Activated naive CD4-positive, alpha-beta T cell treated with anti-CD3 and anti-CD28 coated beads, Interleukin-2, amount 50 U/mL, for 24 hours (primary cell): ENCODE results near the gene SPATA22.
"Not testable (repeated sequence)": the region's sequence is repeated elsewhere in the genome, so short reads cannot be mapped to it uniquely, and the experiment has no call there.

Experiments
- H3K27ac Mint-ChIP-seq: one replicate; pipeline ENCODE4 v1.8.0; 2021; ENCODE audit warnings: mild to moderate bottlenecking, mixed read lengths
- H3K27me3 Mint-ChIP-seq: one replicate; pipeline ENCODE4 v1.8.0; 2021; ENCODE audit warnings: mixed read lengths
- H3K36me3 Mint-ChIP-seq: one replicate; pipeline ENCODE4 v1.8.0; 2021; ENCODE audit warnings: mixed read lengths
- H3K4me1 Mint-ChIP-seq: one replicate; pipeline ENCODE4 v1.8.0; 2021; ENCODE audit warnings: mixed read lengths
- H3K4me3 Mint-ChIP-seq: one replicate; pipeline ENCODE4 v1.8.0; 2021; ENCODE audit warnings: mild to moderate bottlenecking, mixed read lengths
- H3K9me3 Mint-ChIP-seq: one replicate; pipeline ENCODE4 v1.8.0; 2021; ENCODE audit warnings: mixed read lengths

SPATA22 gene

GRCh38 chr17:3485481-3486068, 14.0 kb upstream of the SPATA22 start:
- Mint-ChIP-seq H3K9me3 (no peaks in the 10 kb centered on the region), H3K27me3 (peaks cover 17% of the 10 kb centered on the region), H3K36me3 (no peaks in the 10 kb centered on the region), H3K4me3 (no peak overlapping the region), H3K4me1 (no peaks in the 10 kb centered on the region), H3K27ac (no peak overlapping the region)

- Mint-ChIP-seq H3K27ac (no peak overlapping the region), H3K9me3 (no peaks in the 10 kb centered on the region), H3K36me3 (no peaks in the 10 kb centered on the region)
Observed at GRCh38 chr17:3482852-3483251, 11.2 kb upstream of the SPATA22 start.

GRCh38 chr17:3479988-3480387, 8.4 kb upstream of the SPATA22 start:
- Mint-ChIP-seq H3K27ac (no peak overlapping the region), H3K4me3 (no peak overlapping the region)

More at GRCh38 chr17:3482852-3483251, 11.2 kb upstream of the SPATA22 start:
- Mint-ChIP-seq H3K27me3 (peaks cover 15% of the 10 kb centered on the region), H3K4me1 (no peaks in the 10 kb centered on the region), H3K4me3 (no peak overlapping the region)

GRCh38 chr17:3475812-3476610, 4.4 kb upstream of the SPATA22 start, which contains the start of gene ASPA:
Gene ASPA, plus strand, starts transcription at chr17:3475997. Its CDS starts 163 bp downstream, at chr17:3476160.
- Mint-ChIP-seq H3K4me1 (peaks cover 6% of the 10 kb centered on the region), H3K36me3 (no peaks in the 10 kb centered on the region), H3K4me3 (peak within 1 kb of the TSS; percentile 42), H3K27me3 (peaks cover 6% of the 10 kb centered on the region), H3K9me3 (no peaks in the 10 kb centered on the region), H3K27ac (no peak within 1 kb of the TSS)

More at GRCh38 chr17:3479988-3480387, 8.4 kb upstream of the SPATA22 start:
- Mint-ChIP-seq H3K4me1 (peaks cover 6% of the 10 kb centered on the region), H3K9me3 (no peaks in the 10 kb centered on the region), H3K36me3 (no peaks in the 10 kb centered on the region), H3K27me3 (peaks cover 8% of the 10 kb centered on the region)

- no peak overlapping the region for H3K4me3 Mint-ChIP-seq
- no peaks in the 10 kb centered on the region for H3K36me3 Mint-ChIP-seq
- H3K9me3 Mint-ChIP-seq = no peaks in the 10 kb centered on the region
- no peak overlapping the region for H3K27ac Mint-ChIP-seq
- H3K4me1 Mint-ChIP-seq = peaks cover 6% of the 10 kb centered on the region
- H3K27me3 Mint-ChIP-seq = peaks cover 6% of the 10 kb centered on the region
Observed at GRCh38 chr17:3475251-3475685, 3.6 kb upstream of the SPATA22 start.

- no peaks in the 10 kb centered on the region for H3K36me3 Mint-ChIP-seq
- peaks cover 6% of the 10 kb centered on the region for H3K4me1 Mint-ChIP-seq
- no peak overlapping the region for H3K4me3 Mint-ChIP-seq
- peaks cover 6% of the 10 kb centered on the region for H3K27me3 Mint-ChIP-seq
- no peaks in the 10 kb centered on the region for H3K9me3 Mint-ChIP-seq
- no peak overlapping the region for H3K27ac Mint-ChIP-seq
Observed at GRCh38 chr17:3474212-3474611, 2.6 kb upstream of the SPATA22 start.

GRCh38 chr17:3472137-3472536, 518 bp upstream of the SPATA22 start:
- Mint-ChIP-seq H3K27ac (no peak overlapping the region), H3K36me3 (no peaks in the 10 kb centered on the region), H3K27me3 (peaks cover 5% of the 10 kb centered on the region), H3K4me3 (no peak overlapping the region), H3K4me1 (peaks cover 6% of the 10 kb centered on the region), H3K9me3 (no peaks in the 10 kb centered on the region)

- no peaks in the 10 kb centered on the region for H3K36me3 Mint-ChIP-seq
- H3K27ac Mint-ChIP-seq = no peak overlapping the region
- no peak overlapping the region for H3K4me3 Mint-ChIP-seq
Observed at GRCh38 chr17:3469529-3469928, 2.1 kb downstream of the SPATA22 start.

GRCh38 chr17:3466355-3466754, 5.3 kb downstream of the SPATA22 start:
- not testable (repeated sequence) for H3K27ac Mint-ChIP-seq, H3K9me3 Mint-ChIP-seq, H3K27me3 Mint-ChIP-seq, H3K4me1 Mint-ChIP-seq, H3K36me3 Mint-ChIP-seq, H3K4me3 Mint-ChIP-seq

More at GRCh38 chr17:3469529-3469928, 2.1 kb downstream of the SPATA22 start:
- H3K27me3 Mint-ChIP-seq = peaks cover 4% of the 10 kb centered on the region
- no peaks in the 10 kb centered on the region for H3K4me1 Mint-ChIP-seq
- H3K9me3 Mint-ChIP-seq = no peaks in the 10 kb centered on the region

GRCh38 chr17:3448059-3448665, 23.5 kb downstream of the SPATA22 start:
- Mint-ChIP-seq H3K4me3 (no peak overlapping the region), H3K9me3 (no peaks in the 10 kb centered on the region), H3K27ac (no peak overlapping the region), H3K27me3 (peaks cover 3% of the 10 kb centered on the region), H3K36me3 (no peaks in the 10 kb centered on the region), H3K4me1 (no peaks in the 10 kb centered on the region)

GRCh38 chr17:3447625-3448024, 24.0 kb downstream of the SPATA22 start:
- no peaks in the 10 kb centered on the region for H3K9me3 Mint-ChIP-seq
- no peak overlapping the region for H3K27ac Mint-ChIP-seq
- no peaks in the 10 kb centered on the region for H3K36me3 Mint-ChIP-seq
- no peak overlapping the region for H3K4me3 Mint-ChIP-seq
- peaks cover 4% of the 10 kb centered on the region for H3K27me3 Mint-ChIP-seq
- H3K4me1 Mint-ChIP-seq = no peaks in the 10 kb centered on the region

GRCh38 chr17:3440451-3440850, 31.2 kb downstream of the SPATA22 start:
- Mint-ChIP-seq H3K4me3 (no peak overlapping the region), H3K9me3 (no peaks in the 10 kb centered on the region), H3K27me3 (peaks cover 15% of the 10 kb centered on the region), H3K36me3 (no peaks in the 10 kb centered on the region), H3K27ac (no peak overlapping the region), H3K4me1 (no peaks in the 10 kb centered on the region)

GRCh38 chr17:3438368-3438767, 33.3 kb downstream of the SPATA22 start:
- no peak overlapping the region for H3K27ac Mint-ChIP-seq
- H3K36me3 Mint-ChIP-seq = no peaks in the 10 kb centered on the region
- H3K27me3 Mint-ChIP-seq = peaks cover 17% of the 10 kb centered on the region
- H3K4me3 Mint-ChIP-seq = no peak overlapping the region
- H3K4me1 Mint-ChIP-seq = no peaks in the 10 kb centered on the region
- no peaks in the 10 kb centered on the region for H3K9me3 Mint-ChIP-seq

- Mint-ChIP-seq H3K9me3 (peaks cover 14% of the 10 kb centered on the region), H3K4me1 (no peaks in the 10 kb centered on the region), H3K36me3 (no peaks in the 10 kb centered on the region), H3K4me3 (no peak within 1 kb of the TSS), H3K27ac (no peak within 1 kb of the TSS), H3K27me3 (peaks cover 24% of the 10 kb centered on the region)
Observed at GRCh38 chr17:3433741-3434140, 37.9 kb downstream of the SPATA22 start, which contains the start of gene OR1E2. Gene OR1E2, minus strand, starts transcription at chr17:3433841. Its CDS starts 0 bp downstream, at chr17:3433841.

GRCh38 chr17:3433215-3433614, 38.4 kb downstream of the SPATA22 start:
- not testable (repeated sequence) for H3K4me1 Mint-ChIP-seq, H3K4me3 Mint-ChIP-seq, H3K27ac Mint-ChIP-seq, H3K36me3 Mint-ChIP-seq
- Mint-ChIP-seq H3K9me3 (peaks cover 14% of the 10 kb centered on the region), H3K27me3 (peaks cover 27% of the 10 kb centered on the region)

- H3K4me1 Mint-ChIP-seq = no peaks in the 10 kb centered on the region
- H3K9me3 Mint-ChIP-seq = no peaks in the 10 kb centered on the region
- no peak overlapping the region for H3K4me3 Mint-ChIP-seq
- peaks cover 12% of the 10 kb centered on the region for H3K27me3 Mint-ChIP-seq
- no peak overlapping the region for H3K27ac Mint-ChIP-seq
- H3K36me3 Mint-ChIP-seq = no peaks in the 10 kb centered on the region
Observed at GRCh38 chr17:3418222-3418621, 53.4 kb downstream of the SPATA22 start.
